ENCODE data around the gene MRAS.

DNA sequence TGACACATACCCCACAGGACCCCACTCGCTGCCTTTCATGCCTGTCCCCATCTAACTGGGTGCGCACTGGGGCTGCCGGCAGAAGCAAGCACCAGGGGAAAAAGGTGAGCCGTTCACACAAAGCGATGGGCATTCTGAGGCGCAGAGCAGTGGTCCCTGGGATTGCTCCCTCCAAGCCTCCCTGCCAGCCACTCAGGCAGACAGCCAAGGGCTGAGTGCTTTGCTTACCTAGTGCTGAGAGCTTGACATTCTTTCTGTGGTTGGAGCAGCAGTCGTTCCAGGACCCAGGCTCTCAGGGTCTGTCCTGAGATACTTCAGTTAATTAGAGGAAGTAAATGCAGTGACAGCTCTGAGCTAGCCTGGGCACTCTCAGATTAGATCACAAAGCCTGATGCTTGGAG, 91.7 kb downstream of the MRAS start:
- TF ChIP-seq, protein P1, sequence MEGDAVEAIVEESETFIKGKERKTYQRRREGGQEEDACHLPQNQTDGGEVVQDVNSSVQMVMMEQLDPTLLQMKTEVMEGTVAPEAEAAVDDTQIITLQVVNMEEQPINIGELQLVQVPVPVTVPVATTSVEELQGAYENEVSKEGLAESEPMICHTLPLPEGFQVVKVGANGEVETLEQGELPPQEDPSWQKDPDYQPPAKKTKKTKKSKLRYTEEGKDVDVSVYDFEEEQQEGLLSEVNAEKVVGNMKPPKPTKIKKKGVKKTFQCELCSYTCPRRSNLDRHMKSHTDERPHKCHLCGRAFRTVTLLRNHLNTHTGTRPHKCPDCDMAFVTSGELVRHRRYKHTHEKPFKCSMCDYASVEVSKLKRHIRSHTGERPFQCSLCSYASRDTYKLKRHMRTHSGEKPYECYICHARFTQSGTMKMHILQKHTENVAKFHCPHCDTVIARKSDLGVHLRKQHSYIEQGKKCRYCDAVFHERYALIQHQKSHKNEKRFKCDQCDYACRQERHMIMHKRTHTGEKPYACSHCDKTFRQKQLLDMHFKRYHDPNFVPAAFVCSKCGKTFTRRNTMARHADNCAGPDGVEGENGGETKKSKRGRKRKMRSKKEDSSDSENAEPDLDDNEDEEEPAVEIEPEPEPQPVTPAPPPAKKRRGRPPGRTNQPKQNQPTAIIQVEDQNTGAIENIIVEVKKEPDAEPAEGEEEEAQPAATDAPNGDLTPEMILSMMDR (conservative IDR thresholded peaks at IDR 0.05 in 1 of 2, IDR thresholded peaks at IDR 0.05 in 1 of 2; ENCODE audit: extremely low read depth in 1 of 2, insufficient read depth in 1 of 2, low read depth in 1 of 2, low read length in 2 of 2): no peak
- TF ChIP-seq EZH2 (IDR thresholded peaks at IDR 0.05; ENCODE audit: borderline replicate concordance, low read length): no peak

All from mammary epithelial cell (primary cell).